WTC11 (cell line): ENCODE measurements around the gene GRN. TPM values are rescaled to one million over a fixed set of nuclear protein-coding genes. Genes with fewer than 3 reads are reported as not detected.

Experiments used
- ATAC-seq: fragments of 200-7000 bp; cut with Tn5 transposase; 2 replicates; pipeline ENCODE4 v1.10.0; 2021; ENCODE audit warnings: mild to moderate bottlenecking, moderate library complexity
- CTCF ChIA-PET: fragments of 300-600 bp; sonication (Branson Sonifier 250); formaldehyde crosslinking; loops from one replicate; lab custom pipeline; 2021; ENCODE audit warnings: antibody characterized with exemption; lab: Charles Lee
- POLR2A ChIA-PET: fragments of 350-600 bp; sonication (Branson Sonifier 250); formaldehyde crosslinking; loops from one replicate; lab custom pipeline; 2021; ENCODE audit warnings: antibody characterized with exemption; lab: Charles Lee
- DNase-seq: peaks from one replicate; pipeline ENCODE4 v3.0.0; 2021; ENCODE audit warnings: low spot score
- H3K27ac Mint-ChIP-seq: 2 replicates; pipeline ENCODE4 v1.8.0; 2021; ENCODE audit warnings: mixed read lengths
- H3K27me3 Mint-ChIP-seq: 2 replicates; pipeline ENCODE4 v1.8.0; 2021; ENCODE audit warnings: low read depth, mild to moderate bottlenecking, moderate library complexity, mixed read lengths
- H3K36me3 Mint-ChIP-seq: 2 replicates; pipeline ENCODE4 v1.8.0; 2021; ENCODE audit warnings: mixed read lengths
- H3K4me1 Mint-ChIP-seq: 2 replicates; pipeline ENCODE4 v1.8.0; 2022; ENCODE audit warnings: mixed read lengths
- H3K4me3 Mint-ChIP-seq: 2 replicates; pipeline ENCODE4 v1.8.0; 2021; ENCODE audit warnings: mild to moderate bottlenecking, moderate library complexity, mixed read lengths
- H3K9me3 Mint-ChIP-seq: 2 replicates; pipeline ENCODE4 v1.8.0; 2021; ENCODE audit warnings: mixed read lengths
- CREB1 ChIP-seq: sonication (generic); formaldehyde crosslinking; IDR thresholded peaks from 2 replicates; pipeline ENCODE4 v1.8.0; 2023; ENCODE audit warnings: mild to moderate bottlenecking, missing genetic modification reagents
- CTCF ChIP-seq: fragments of 200-600 bp; IDR thresholded peaks from 2 replicates; pipeline ENCODE4 v1.8.0; 2022; ENCODE audit warnings: antibody characterized with exemption
- FOXK1 ChIP-seq: sonication (generic); formaldehyde crosslinking; IDR thresholded peaks from 2 replicates; pipeline ENCODE4 v1.8.0; 2022; ENCODE audit warnings: mild to moderate bottlenecking, moderate library complexity, missing genetic modification reagents
- NFE2L1 ChIP-seq: sonication (generic); formaldehyde crosslinking; IDR thresholded peaks from 2 replicates; pipeline ENCODE4 v1.8.1; 2023; ENCODE audit warnings: missing genetic modification reagents
- STAT6 ChIP-seq: sonication (generic); formaldehyde crosslinking; conservative IDR thresholded peaks from 2 replicates; pipeline ENCODE4 v1.8.1; 2023; ENCODE audit warnings: mild to moderate bottlenecking, low read depth, missing genetic modification reagents, moderate library complexity
- TP53 ChIP-seq: sonication (generic); formaldehyde crosslinking; IDR thresholded peaks from 2 replicates; pipeline ENCODE4 v1.8.1; 2023; ENCODE audit warnings: mild to moderate bottlenecking, missing genetic modification reagents
- ZNF219 ChIP-seq: sonication (generic); formaldehyde crosslinking; IDR thresholded peaks from 2 replicates; pipeline ENCODE4 v1.8.0; 2023; ENCODE audit warnings: missing genetic modification reagents, mild to moderate bottlenecking, borderline replicate concordance
- ZNF396 ChIP-seq: fragments of 250-450 bp; sonication (Bioruptor Pico); IDR thresholded peaks from 2 replicates; pipeline ENCODE4 v1.8.0; 2021; ENCODE audit warnings: mild to moderate bottlenecking, moderate library complexity, borderline replicate concordance
- total RNA-seq: library from RNA; stranded (reverse); gene quantifications from 3 replicates; pipeline ENCODE4 v1.2.3, GENCODE V29; 2021

Gene GRN
- total RNA-seq, 1 experiment from 2014 or later, result 177 TPM

- DNase-seq (no peak), ATAC-seq (no peak)
- no peak overlapping the region for H3K27ac Mint-ChIP-seq
- TF ChIP-seq NFE2L1 (CRISPR knock-in tag) (no peak), STAT6 (CRISPR knock-in tag) (no peak), FOXK1 (CRISPR knock-in tag) (no peak), TP53 (CRISPR knock-in tag) (no peak), CREB1 (no peak), ZNF396 (CRISPR knock-in tag) (no peak), CTCF (no peak)
- H3K9me3 Mint-ChIP-seq, result no peaks in the 10 kb centered on the region
- no peaks in the 10 kb centered on the region; the same call in 1 of the 2 replicates for H3K27me3 Mint-ChIP-seq
- H3K36me3 Mint-ChIP-seq, result peaks cover 39% of the 10 kb centered on the region
- ChIA-PET POLR2A (no interaction called here), CTCF (interaction anchor here (1.0 to 5.0 kb wide), 3 partner anchors 13 to 245 kb away, joined by 3 to 31 read pairs (median 9); no protein-coding TSS in a partner anchor)
- H3K4me1 Mint-ChIP-seq, result 0 out of 2 replicates have a peak, but pooled peaks cover 3% of the 10 kb centered on the region
- no peak overlapping the region for H3K4me3 Mint-ChIP-seq
Measured at GRCh38 chr17:44398692-44399691, 53.9 kb downstream of the GRN start.

GRCh38 chr17:44400226-44400847 is 55.2 kb downstream of the GRN start:
- CTCF ChIA-PET, result interaction anchor here (0.6 to 5.0 kb wide), 4 partner anchors 11 to 243 kb away, joined by 3 to 31 read pairs (median 6); no protein-coding TSS in a partner anchor
- no peak for TF ChIP-seq ZNF219 (CRISPR knock-in tag)
- TF ChIP-seq CTCF, result peak; percentile 32; the same call in 1 of the 2 replicates
- TF ChIP-seq, all 79 proteins: peak for 1
- Mint-ChIP-seq H3K27ac (no peak overlapping the region), H3K27me3 (no peaks in the 10 kb centered on the region; the same call in 1 of the 2 replicates), H3K4me3 (no peak overlapping the region), H3K9me3 (no peaks in the 10 kb centered on the region), H3K36me3 (peaks cover 42% of the 10 kb centered on the region), H3K4me1 (no peaks in the 10 kb centered on the region)
- DNase-seq (no peak), ATAC-seq (peak; percentile 48; the same call in 1 of the 2 replicates)
- POLR2A ChIA-PET, result no interaction called here

Other genes with a start within 250 kb of the GRN start
- gene HDAC5, start 221.7 kb upstream of the GRN start, total RNA-seq, result 54.0 to 61.6 TPM (median 59.0 TPM) in 3 replicates
- gene HROB, start 203.4 kb upstream of the GRN start, total RNA-seq, result 22.4 to 23.9 TPM (median 23.7 TPM) in 3 replicates
- gene ASB16, start 174.6 kb upstream of the GRN start, total RNA-seq, result 0.11 to 0.23 TPM (median 0.14 TPM) in 3 replicates
- gene TMUB2, start 158.3 kb upstream of the GRN start, total RNA-seq, result 21.9 to 26.9 TPM (median 25.3 TPM) in 3 replicates
- gene ATXN7L3, start 145.4 kb upstream of the GRN start, total RNA-seq, result 113 to 124 TPM (median 114 TPM) in 3 replicates
- 69.5 to 77.1 TPM (median 75.9 TPM) in 3 replicates for gene UBTF, start 125.6 kb upstream of the GRN start, total RNA-seq
- 0.05 to 0.14 TPM in 2 of 3 replicates, not detected in the other for gene SLC4A1, start 77.2 kb upstream of the GRN start, total RNA-seq
- 5.1 to 6.5 TPM (median 5.2 TPM) in 3 replicates for gene RUNDC3A, start 36.7 kb upstream of the GRN start, total RNA-seq
- 254 to 271 TPM (median 268 TPM) in 3 replicates for gene SLC25A39, start 20.5 kb upstream of the GRN start, total RNA-seq
- gene FAM171A2, start 18.6 kb downstream of the GRN start, total RNA-seq, result 28.2 to 29.9 TPM (median 28.5 TPM) in 3 replicates
- gene ITGA2B, start 44.3 kb downstream of the GRN start, total RNA-seq, result 21.5 to 30.3 TPM (median 28.5 TPM) in 3 replicates
- gene GPATCH8, start 158.1 kb downstream of the GRN start, total RNA-seq, result 51.9 to 52.4 TPM (median 51.9 TPM) in 3 replicates
- gene FZD2, start 212.2 kb downstream of the GRN start, total RNA-seq, result 37.6 to 42.8 TPM (median 38.5 TPM) in 3 replicates